GM21367 (cell line): ENCODE data around the gene CDK18.
A peak's percentile ranks its signal among the peaks of the same experiment; 100 is the strongest.

ENCODE experiments used
- ATAC-seq: cut with Tn5 transposase; IDR thresholded peaks from one replicate; pipeline ENCODE4 v1.9.1; 2021; ENCODE audit not compliant: unreplicated experiment

The CDK18 gene

DNA sequence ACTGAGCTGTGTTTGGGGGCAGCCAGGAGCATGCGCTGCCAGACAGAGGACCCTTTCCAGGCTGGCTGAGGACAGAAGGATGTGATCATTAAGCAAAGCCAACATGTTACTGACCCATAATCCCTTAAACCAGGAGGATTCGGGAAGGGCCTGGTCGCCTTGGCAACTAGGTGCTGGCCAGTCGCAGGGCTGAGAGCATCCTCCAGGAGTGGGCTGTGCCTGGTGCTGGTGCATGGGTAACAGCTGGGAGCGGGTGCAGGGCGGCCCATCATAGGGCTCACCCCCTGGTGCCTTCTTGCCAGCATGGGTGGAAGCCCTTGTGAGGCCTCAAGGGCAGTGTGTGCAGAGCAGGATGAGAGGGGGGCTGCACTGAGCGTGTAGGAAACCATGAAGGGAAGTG, 17.2 kb downstream of the CDK18 start:
- ATAC-seq = no peak

DNA sequence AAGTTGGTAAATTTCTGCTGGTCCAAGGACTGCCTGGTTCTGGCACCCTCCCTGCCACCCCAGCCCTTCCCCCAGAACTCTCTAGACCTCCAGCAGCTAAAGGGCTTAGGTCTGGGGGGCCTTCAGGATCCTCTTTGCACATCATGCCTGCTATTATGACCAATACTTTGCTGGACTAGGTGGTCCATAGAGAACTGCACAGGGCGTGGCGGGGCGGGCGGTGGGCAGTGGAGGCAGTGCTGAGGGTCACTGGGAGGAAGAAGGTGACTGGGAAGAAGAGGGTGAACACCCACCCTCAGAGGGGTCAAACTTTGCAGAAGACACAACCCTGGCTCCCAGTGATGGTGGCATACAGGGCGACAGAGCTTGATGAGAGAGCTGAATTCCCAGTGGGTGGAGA, 18.2 kb downstream of the CDK18 start:
- no peak for ATAC-seq

- no peak for ATAC-seq
Observed at GRCh38 chr1:205523261-205523890, 18.9 kb downstream of the CDK18 start.

GRCh38 chr1:205523891-205524793, 19.7 kb downstream of the CDK18 start:
- no peak for ATAC-seq

DNA sequence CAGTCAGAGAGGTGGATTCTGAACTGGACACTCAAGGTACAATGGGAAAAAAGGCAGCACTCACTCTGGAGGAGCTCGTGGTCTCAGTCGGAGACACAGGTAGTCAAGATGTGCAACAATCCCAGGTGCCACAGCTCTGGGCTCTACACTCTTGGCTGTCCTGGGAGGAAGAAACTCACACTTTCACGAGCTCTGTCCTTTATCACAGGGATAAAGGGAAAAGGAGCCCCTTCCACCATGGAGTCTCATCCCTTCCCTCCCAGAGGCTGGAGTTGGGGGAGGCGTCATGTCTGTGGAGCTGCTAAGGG, 20.3 kb downstream of the CDK18 start:
- no peak for ATAC-seq

- no peak for ATAC-seq
Observed at GRCh38 chr1:205525495-205526285, 21.2 kb downstream of the CDK18 start.

- no peak for ATAC-seq
Observed at GRCh38 chr1:205526431-205526830, 22.0 kb downstream of the CDK18 start.

DNA sequence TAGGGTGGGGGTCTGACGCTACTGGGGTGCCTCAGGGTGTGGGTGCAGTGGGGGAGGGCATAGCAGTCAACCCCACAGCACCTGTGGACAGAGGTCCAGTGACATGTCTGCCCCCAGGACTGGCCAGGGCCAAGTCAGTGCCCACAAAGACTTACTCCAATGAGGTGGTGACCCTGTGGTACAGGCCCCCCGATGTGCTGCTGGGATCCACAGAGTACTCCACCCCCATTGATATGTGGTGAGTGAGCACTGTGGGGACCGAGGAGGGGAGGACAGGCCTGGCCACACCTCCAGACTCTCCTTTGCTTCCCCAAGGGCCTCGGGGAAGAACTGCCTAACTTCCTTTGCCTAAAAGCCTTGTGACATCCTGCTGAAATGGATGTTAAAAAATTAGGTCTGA, 23.5 kb downstream of the CDK18 start:
- ATAC-seq = no peak

- ATAC-seq = no peak
Observed at GRCh38 chr1:205528446-205528886, 24.0 kb downstream of the CDK18 start.

- ATAC-seq = peak; percentile 54
Observed at GRCh38 chr1:205528887-205529825, 24.7 kb downstream of the CDK18 start.

DNA sequence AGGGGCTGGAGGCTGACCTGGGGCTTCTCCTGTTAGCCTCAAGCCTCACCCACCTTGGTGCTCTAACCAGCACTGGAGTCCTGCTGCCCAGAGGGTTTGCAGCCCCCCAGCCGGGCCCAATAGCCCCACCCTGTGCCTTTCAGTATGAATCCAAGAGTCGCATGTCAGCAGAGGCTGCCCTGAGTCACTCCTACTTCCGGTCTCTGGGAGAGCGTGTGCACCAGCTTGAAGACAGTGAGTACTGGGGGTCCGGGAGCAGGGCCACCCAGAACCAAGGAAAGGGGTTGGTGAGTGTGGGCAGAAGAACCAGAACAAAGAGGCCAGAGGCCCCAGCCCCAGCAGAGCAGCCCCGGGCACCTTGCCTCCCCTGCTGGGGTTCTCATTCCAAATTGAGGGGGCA, 25.6 kb downstream of the CDK18 start:
- no peak for ATAC-seq

DNA sequence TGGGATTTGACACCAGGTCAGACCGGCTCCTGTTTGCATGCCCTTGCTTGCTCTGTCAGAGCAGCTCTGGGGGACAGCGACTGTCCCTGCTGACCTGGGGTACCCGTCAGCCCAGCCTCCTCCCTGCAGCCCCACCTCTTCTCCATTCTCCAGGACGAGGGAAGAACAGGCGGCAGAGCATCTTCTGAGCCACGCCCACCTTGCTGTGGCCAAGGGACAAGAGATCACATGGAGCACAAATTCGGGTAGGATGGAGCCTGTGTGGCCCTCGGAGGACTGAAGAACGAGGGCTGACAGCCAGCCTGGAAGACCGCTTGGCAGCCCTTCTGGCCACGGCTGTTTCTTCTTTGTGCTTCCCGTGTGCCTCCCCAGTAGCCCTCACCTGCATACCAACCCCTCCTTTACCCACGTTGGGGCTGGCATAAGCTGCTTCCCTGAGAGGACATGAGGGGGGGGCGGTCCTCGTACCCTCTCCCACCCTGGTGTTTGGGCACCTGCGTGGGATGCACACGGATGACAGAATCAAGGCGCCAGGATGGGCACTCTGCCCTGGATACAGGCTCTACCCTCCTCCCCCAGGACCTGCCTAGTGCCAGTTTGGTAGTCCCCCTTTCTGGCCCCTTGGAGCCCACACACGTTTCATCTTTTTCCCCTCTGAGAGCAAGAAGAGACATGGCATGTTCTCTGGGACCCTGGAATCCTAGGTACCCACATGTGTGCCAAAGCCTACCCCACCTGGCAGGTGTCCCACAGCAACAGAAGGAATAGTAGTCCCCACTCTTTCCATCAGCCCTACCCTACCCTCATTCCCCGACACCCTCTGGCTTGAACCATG, 26.9 kb downstream of the CDK18 start:
- no peak for ATAC-seq

- ATAC-seq = no peak
Observed at GRCh38 chr1:205532026-205532898, 27.8 kb downstream of the CDK18 start.

- ATAC-seq = no peak
Observed at GRCh38 chr1:205532996-205533735, 28.7 kb downstream of the CDK18 start.

- ATAC-seq = no peak
Observed at GRCh38 chr1:205533748-205534443, 29.4 kb downstream of the CDK18 start.

DNA sequence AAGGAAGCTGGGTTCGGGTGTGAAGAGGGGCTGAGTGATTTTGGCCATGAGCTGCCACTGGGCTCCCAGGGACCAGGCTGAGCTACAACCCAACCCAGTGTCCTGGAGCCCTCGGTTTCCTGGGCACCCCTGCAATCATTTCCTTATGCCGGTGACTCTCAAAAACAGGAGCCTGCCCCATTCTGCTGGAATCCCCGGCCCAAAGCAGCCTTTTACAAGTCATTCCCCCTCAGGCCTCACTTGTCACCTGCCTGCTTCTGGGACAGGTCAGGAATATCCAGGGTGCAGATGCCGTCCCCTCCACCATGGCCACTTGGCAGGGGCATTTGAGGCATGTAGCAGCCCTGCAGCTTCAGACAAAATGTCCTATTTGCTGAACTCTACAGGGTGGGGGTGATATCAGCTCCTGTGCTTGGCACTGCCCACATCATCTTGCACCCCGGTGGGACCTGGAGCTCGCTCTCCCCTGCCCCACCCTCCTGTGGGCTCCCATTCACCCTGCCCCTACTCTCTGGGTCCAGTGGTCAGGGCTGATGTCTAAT, 30.0 kb downstream of the CDK18 start:
- ATAC-seq = no peak

DNA sequence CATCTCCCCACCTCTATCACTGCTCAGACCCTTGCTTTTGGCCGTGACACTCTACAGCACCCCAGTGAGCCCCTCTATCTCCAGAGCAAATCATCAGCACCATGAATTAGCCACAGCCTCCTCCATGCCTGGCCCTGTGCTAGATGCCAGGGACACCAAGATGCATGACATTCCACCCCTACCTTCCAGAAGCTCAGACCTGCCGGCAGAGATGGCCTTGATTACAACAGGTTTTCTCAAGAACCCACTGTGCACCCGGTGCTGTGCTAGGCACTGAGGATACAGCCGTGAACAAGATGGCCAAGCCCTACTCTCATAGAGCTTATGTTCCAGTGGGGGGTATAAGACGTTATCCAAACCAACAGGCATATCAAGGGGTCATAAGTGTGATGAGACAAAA, 30.6 kb downstream of the CDK18 start:
- ATAC-seq = no peak
